ENCODE measurements around the gene CCR7. TPM values are rescaled to one million over a fixed set of nuclear protein-coding genes. Genes with fewer than 3 reads are reported as not detected.

Gene CCR7
- total and polyA plus RNA-seq, 2 of the 13 experiments (the other 11 are each of a cell fraction or from before 2014, with no cell fraction given), result 0.04 to 0.53 TPM

DNA sequence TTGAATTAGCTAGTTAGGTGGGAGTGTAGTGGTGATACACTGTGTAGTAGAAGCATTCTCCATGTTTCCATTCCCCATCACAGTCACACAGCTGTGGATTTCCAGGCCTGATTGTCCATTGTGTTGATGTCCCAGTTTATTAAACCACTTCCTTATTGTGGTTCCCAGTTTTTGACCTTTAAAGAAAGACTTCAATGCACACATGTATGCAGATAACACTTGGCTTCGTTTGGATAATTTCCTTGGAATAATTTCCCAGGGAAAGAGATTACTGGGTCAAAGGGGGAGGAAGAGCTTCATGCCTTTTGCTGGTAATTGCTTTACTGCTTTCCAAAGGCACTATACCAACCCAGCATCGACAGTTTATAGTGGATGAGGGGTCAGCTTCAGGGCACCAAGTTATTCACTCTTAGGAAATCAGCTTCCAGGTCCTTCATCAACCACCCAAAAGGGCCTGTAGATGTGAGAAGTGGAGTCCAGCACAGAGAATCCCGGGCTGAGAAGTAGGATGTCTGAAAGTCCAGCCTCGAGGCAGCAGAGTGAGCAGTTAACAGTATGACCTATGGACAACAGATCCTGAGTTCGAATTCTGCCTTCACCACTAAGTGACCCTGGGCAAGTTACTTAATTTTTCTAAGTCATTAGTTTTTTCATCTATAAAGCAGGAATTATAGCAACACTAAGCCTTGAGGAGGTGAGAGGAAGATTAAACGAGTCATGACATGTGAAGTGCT is 32.6 kb downstream of the CCR7 start:
- ChIA-PET CTCF (ENCODE audit: low intra/inter-chr PET ratio, low total read pairs) (interaction anchor here (0.8 to 3.5 kb wide), 11 partner anchors 20 to 230 kb away, joined by 3 to 57 read pairs (median 7); partner anchors contain the start of gene IGFBP4), POLR2A (interaction anchor here (0.5 to 11.0 kb wide), 20 partner anchors 10 to 328 kb away, joined by 3 to 116 read pairs (median 4); partner anchors contain the start of genes IGFBP4, TOP2A and WIPF2)
- Histone ChIP-seq H3K4me2 (ENCODE audit: low read depth, low read length) (0 out of 2 replicates have a peak overlapping the region, but pooled peaks have one; percentile 52), H3K4me3 (replicated peaks in 1 of 3; ENCODE audit: insufficient read depth in 1 of 3, low read depth in 2 of 3, low read length in 3 of 3) (no peak overlapping the region), H3K36me3 (replicated peaks in 1 of 2; ENCODE audit: control insufficient read depth in 1 of 2, insufficient read depth in 2 of 2, low read length in 2 of 2) (no peaks in the 10 kb centered on the region), H3K79me2 (ENCODE audit: insufficient read depth, low read length) (no peaks in the 10 kb centered on the region), H3K9ac (ENCODE audit: insufficient read depth, low read depth, low read length) (no peak overlapping the region), H4K20me1 (ENCODE audit: insufficient read depth, low read length) (no peaks in the 10 kb centered on the region), H3K4me1 (ENCODE audit: insufficient read depth, low read length) (peaks cover 40% of the 10 kb centered on the region), H2AFZ (ENCODE audit: low read length) (no peak overlapping the region), H3K27me3 (ENCODE audit: control insufficient read depth in 1 of 2, insufficient read depth in 2 of 2, low read length in 2 of 2) (no peaks in the 10 kb centered on the region), H3K27ac (ENCODE audit: extremely low read length, insufficient read depth, low read length) (no peak overlapping the region), H3K9me3 (ENCODE audit: low read length) (no peaks in the 10 kb centered on the region)
- FAIRE-seq (no peak), DNase-seq (ENCODE audit: low spot score) (no peak), ATAC-seq (no peak)
- no TSS peak for BruUV-seq (replicated peaks)
- intact Hi-C loops (cut with micrococcal nuclease; ENCODE audit: unreplicated experiment), result loop anchor here (1.0 to 5.0 kb wide), 4 partner anchors 28 to 174 kb away; no protein-coding TSS in a partner anchor
- in situ Hi-C loops (cut with HindIII; ENCODE audit: extremely low pct_ligation_motif_present, low pct_unique_long_range_greater_than_20kb), result loop anchor here (5.0 kb wide), 2 partner anchors 90 to 170 kb away; partner anchors contain the start of genes GJD3 and IGFBP4
- 0 out of 2 replicates have a peak, but pooled peaks have one; percentile 16 for TF ChIP-seq ZBTB20 (CRISPR knock-in tag; IDR thresholded peaks at IDR 0.05; ENCODE audit: borderline replicate concordance, low read depth)
- TF ChIP-seq ZNF724P (CRISPR knock-in tag; IDR thresholded peaks at IDR 0.05; ENCODE audit: borderline replicate concordance), result no peak
- 0 out of 2 replicates have a peak, but pooled peaks have one; percentile 5 for TF ChIP-seq ETV5 (CRISPR knock-in tag; IDR thresholded peaks at IDR 0.05; ENCODE audit: borderline replicate concordance)
- TF ChIP-seq HDAC6 (IDR thresholded peaks at IDR 0.05; ENCODE audit: low read depth, low read length), result no peak
- TF ChIP-seq, protein P1, sequence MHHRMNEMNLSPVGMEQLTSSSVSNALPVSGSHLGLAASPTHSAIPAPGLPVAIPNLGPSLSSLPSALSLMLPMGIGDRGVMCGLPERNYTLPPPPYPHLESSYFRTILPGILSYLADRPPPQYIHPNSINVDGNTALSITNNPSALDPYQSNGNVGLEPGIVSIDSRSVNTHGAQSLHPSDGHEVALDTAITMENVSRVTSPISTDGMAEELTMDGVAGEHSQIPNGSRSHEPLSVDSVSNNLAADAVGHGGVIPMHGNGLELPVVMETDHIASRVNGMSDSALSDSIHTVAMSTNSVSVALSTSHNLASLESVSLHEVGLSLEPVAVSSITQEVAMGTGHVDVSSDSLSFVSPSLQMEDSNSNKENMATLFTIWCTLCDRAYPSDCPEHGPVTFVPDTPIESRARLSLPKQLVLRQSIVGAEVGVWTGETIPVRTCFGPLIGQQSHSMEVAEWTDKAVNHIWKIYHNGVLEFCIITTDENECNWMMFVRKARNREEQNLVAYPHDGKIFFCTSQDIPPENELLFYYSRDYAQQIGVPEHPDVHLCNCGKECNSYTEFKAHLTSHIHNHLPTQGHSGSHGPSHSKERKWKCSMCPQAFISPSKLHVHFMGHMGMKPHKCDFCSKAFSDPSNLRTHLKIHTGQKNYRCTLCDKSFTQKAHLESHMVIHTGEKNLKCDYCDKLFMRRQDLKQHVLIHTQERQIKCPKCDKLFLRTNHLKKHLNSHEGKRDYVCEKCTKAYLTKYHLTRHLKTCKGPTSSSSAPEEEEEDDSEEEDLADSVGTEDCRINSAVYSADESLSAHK (CRISPR knock-in tag; IDR thresholded peaks at IDR 0.05; ENCODE audit: borderline replicate concordance), result 0 out of 2 replicates have a peak, but pooled peaks have one; percentile 18
- no peak for TF ChIP-seq TGIF2 (CRISPR knock-in tag; IDR thresholded peaks at IDR 0.05)
- TF ChIP-seq RCOR2 (CRISPR knock-in tag; IDR thresholded peaks at IDR 0.05), result 0 out of 2 replicates have a peak, but pooled peaks have one; percentile 50
- 32% methylated on average over 6 of the region's 6 CpGs for WGBS (ENCODE audit: low lambda C conversion rate)
